HepG2 (cell line): ENCODE measurements around the gene BBOF1. TPM values are rescaled to one million over a fixed set of nuclear protein-coding genes. Genes with fewer than 3 reads are reported as not detected.
A peak's percentile ranks its signal among the peaks of the same experiment; 100 is the strongest.

ENCODE experiments used
- CREB3 ChIP-seq: sonication (generic); formaldehyde crosslinking; IDR thresholded peaks from 2 replicates; pipeline ENCODE4 v1.5.0; 2020; ENCODE audit warnings: missing genetic modification reagents
- GATA4 ChIP-seq: sonication (generic); IDR thresholded peaks from 2 replicates; pipeline ENCODE4 v1.6.1; 2016; ENCODE audit warnings: antibody characterized with exemption, low read depth, borderline replicate concordance
- HHEX ChIP-seq: IDR thresholded peaks from 2 replicates; pipeline ENCODE4 v1.6.1; 2016; ENCODE audit warnings: control low read depth
- MAFK ChIP-seq, 2 experiments: IDR thresholded peaks in 1 of 2; conservative IDR thresholded peaks in 1 of 2; 2 replicates each; pipeline ENCODE4 v1.6.1; 2011; ENCODE audit warnings: improper control_type of control experiment in 2 of 2, low read length in 2 of 2
- MLXIP ChIP-seq: sonication (generic); formaldehyde crosslinking; IDR thresholded peaks from 2 replicates; pipeline ENCODE4 v1.9.0; 2021; ENCODE audit warnings: missing genetic modification reagents, borderline replicate concordance
- NFRKB ChIP-seq: fragments of 450-650 bp; IDR thresholded peaks from 2 replicates; pipeline ENCODE4 v1.6.1; 2017
- NRL ChIP-seq: sonication (generic); formaldehyde crosslinking; IDR thresholded peaks from 2 replicates; pipeline ENCODE4 v1.5.0; 2020; ENCODE audit warnings: missing genetic modification reagents, mild to moderate bottlenecking, moderate library complexity, borderline replicate concordance
- POGZ ChIP-seq: sonication (generic); formaldehyde crosslinking; IDR thresholded peaks from 2 replicates; pipeline ENCODE4 v1.4.0; 2020; ENCODE audit warnings: mild to moderate bottlenecking, missing genetic modification reagents
- POLR2AphosphoS2 ChIP-seq: IDR thresholded peaks from 2 replicates; pipeline ENCODE4 v1.6.1; 2011; ENCODE audit warnings: low read depth, low read length, improper control_type of control experiment
- PREB ChIP-seq: sonication (generic); formaldehyde crosslinking; IDR thresholded peaks from 2 replicates; pipeline ENCODE4 v1.4.0; 2020; ENCODE audit warnings: missing genetic modification reagents
- RAD51 ChIP-seq: fragments of 450-650 bp; IDR thresholded peaks from 2 replicates; pipeline ENCODE4 v1.6.1; 2016; ENCODE audit warnings: borderline replicate concordance
- SIN3B ChIP-seq: fragments of 150-350 bp; IDR thresholded peaks from 2 replicates; pipeline ENCODE4 v1.6.1; 2014; ENCODE audit warnings: low read length
- SMAD1 ChIP-seq: sonication (generic); formaldehyde crosslinking; IDR thresholded peaks from 2 replicates; pipeline ENCODE4 v1.4.0; 2020; ENCODE audit warnings: missing genetic modification reagents, low read depth, mild to moderate bottlenecking, borderline replicate concordance
- SMAD3 ChIP-seq: sonication (generic); formaldehyde crosslinking; IDR thresholded peaks from 2 replicates; pipeline ENCODE4 v1.4.0; 2020; ENCODE audit warnings: missing genetic modification reagents
- ZBTB8A ChIP-seq: sonication (generic); formaldehyde crosslinking; IDR thresholded peaks from 2 replicates; pipeline ENCODE4 v1.4.0; 2020; ENCODE audit warnings: mild to moderate bottlenecking, low read depth, missing genetic modification reagents, borderline replicate concordance
- ZNF180 ChIP-seq: sonication (generic); formaldehyde crosslinking; IDR thresholded peaks from 2 replicates; pipeline ENCODE4 v1.4.0; 2020; ENCODE audit warnings: low read depth, missing genetic modification reagents, borderline replicate concordance
- ZNF329 ChIP-seq: sonication (generic); formaldehyde crosslinking; IDR thresholded peaks from 2 replicates; pipeline ENCODE4 v1.9.0; 2021; ENCODE audit warnings: low read depth, mild to moderate bottlenecking, missing genetic modification reagents
- ZNF446 ChIP-seq: sonication (generic); formaldehyde crosslinking; IDR thresholded peaks from 2 replicates; pipeline ENCODE4 v1.5.0; 2020; ENCODE audit warnings: mild to moderate bottlenecking, missing genetic modification reagents
- polyA plus RNA-seq, 8 experiments: library from polyadenylated mRNA; depleted of rRNA in 3 of 8; stranded (reverse) in 7 of 8; unstranded in 1 of 8; fragments of >200 nt; fragmentation: Illumina TruSeq in 4 of 8; extraction: Trizol in 4 of 8; gene quantifications; 2 replicates each; pipeline versions ENCODE4 v1.2.1 to v1.2.3, GENCODE V29; 2011 to 2016; ENCODE audit warnings: low read depth in 4 of 8, missing spikeins in 1 of 8, mixed read lengths in 1 of 8; ENCODE audit not compliant: insufficient read depth in 1 of 8
- total RNA-seq, 5 experiments: library from RNA; depleted of rRNA; stranded (reverse); fragments of >200 nt; fragmentation: Illumina TruSeq; extraction: Trizol; gene quantifications; 2 replicates each; pipeline ENCODE4 v1.2.3, GENCODE V29; 2016; ENCODE audit warnings: low read depth in 1 of 5
- TF ChIP-seq, protein P1 (sequence below): sonication (generic); formaldehyde crosslinking; IDR thresholded peaks from 2 replicates; pipeline ENCODE4 v1.8.0; 2022; ENCODE audit warnings: mild to moderate bottlenecking, missing genetic modification reagents; ENCODE audit not compliant: insufficient replicate concordance
- TF ChIP-seq, protein P2 (sequence below): sonication (generic); formaldehyde crosslinking; IDR thresholded peaks from 2 replicates; pipeline ENCODE4 v1.8.0; 2022; ENCODE audit warnings: low read depth, missing genetic modification reagents

The BBOF1 gene
- total and polyA plus RNA-seq, 2 of the 13 experiments (the other 11 are each of a cell fraction or from before 2014, with no cell fraction given), result 1.6 to 2.3 TPM

DNA sequence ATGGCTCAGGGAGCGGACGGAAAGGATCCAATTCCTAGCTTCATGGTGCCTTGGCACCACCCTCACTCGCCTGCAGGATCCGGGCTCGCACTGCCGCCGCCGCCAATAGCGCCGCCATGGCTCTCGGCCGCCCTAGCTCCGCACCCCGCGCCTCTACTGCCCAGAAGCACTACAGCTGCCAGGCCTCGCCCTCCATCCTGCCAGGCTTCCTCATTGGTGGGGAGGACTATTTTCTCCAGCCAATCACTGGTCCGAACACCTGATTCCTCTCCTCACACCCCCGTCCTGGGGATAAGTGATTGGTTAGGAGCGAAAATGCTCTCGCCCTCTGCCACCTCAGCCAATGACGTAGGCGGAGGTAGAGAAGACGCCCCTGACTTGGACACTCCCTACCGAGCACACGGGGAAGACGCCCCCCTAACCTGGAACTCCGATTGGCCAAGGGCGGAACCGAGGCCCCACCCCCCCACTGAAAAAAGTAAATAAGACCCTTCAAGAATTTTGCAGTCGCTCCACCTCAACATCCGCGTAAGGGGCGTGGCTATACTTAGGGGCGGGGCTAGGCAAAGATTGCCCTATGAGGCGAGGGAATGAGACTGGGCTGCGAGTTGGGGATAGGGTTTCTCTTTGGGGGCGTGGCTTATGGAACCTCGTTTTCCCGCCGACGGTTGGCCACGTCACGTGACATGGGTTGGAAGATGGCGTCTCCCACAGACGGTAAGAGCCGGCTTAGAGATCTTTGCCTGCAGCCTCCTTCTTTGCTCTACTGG, 65.3 kb downstream of the BBOF1 start, which contains the start of the genes ALDH6A1 and LIN52 (continued):
- TF ChIP-seq HHEX (CRISPR knock-in tag) (no peak), PREB (CRISPR knock-in tag) (no peak), MAFK (conservative IDR thresholded peaks at IDR 0.05 in 1 of 2, IDR thresholded peaks at IDR 0.05 in 1 of 2; ENCODE audit: low read length in 2 of 2) (no peak), POGZ (peak; percentile 12), MLXIP (CRISPR knock-in tag) (no peak), CREB3 (CRISPR knock-in tag) (no peak), SMAD1 (CRISPR knock-in tag) (no peak), SMAD3 (CRISPR knock-in tag) (0 out of 2 replicates have a peak, but pooled peaks have one; percentile 25), ZNF446 (CRISPR knock-in tag) (no peak), NFRKB (0 out of 2 replicates have a peak, but pooled peaks have one; percentile 34), POLR2AphosphoS2 (no peak), ZNF180 (CRISPR knock-in tag) (no peak), RAD51 (peak; percentile 99), ZBTB8A (CRISPR knock-in tag) (no peak), NRL (no peak), ZNF329 (CRISPR knock-in tag) (no peak), SIN3B (peak; percentile 95), GATA4 (no peak)
- TF ChIP-seq, protein P1, sequence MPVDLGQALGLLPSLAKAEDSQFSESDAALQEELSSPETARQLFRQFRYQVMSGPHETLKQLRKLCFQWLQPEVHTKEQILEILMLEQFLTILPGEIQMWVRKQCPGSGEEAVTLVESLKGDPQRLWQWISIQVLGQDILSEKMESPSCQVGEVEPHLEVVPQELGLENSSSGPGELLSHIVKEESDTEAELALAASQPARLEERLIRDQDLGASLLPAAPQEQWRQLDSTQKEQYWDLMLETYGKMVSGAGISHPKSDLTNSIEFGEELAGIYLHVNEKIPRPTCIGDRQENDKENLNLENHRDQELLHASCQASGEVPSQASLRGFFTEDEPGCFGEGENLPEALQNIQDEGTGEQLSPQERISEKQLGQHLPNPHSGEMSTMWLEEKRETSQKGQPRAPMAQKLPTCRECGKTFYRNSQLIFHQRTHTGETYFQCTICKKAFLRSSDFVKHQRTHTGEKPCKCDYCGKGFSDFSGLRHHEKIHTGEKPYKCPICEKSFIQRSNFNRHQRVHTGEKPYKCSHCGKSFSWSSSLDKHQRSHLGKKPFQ (CRISPR knock-in tag), result no peak
- TF ChIP-seq, protein P2, sequence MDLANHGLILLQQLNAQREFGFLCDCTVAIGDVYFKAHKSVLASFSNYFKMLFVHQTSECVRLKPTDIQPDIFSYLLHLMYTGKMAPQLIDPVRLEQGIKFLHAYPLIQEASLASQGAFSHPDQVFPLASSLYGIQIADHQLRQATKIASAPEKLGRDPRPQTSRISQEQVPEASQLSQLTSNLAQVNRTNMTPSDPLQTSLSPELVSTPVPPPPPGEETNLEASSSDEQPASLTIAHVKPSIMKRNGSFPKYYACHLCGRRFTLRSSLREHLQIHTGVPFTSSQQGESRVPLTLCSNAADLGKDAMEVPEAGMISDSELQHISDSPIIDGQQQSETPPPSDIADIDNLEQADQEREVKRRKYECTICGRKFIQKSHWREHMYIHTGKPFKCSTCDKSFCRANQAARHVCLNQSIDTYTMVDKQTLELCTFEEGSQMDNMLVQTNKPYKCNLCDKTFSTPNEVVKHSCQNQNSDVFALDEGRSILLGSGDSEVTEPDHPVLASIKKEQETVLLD, result no peak
